ENCODE results near the gene SPIN2A.
"Not testable (repeated sequence)": the region's sequence is repeated elsewhere in the genome, so short reads cannot be mapped to it uniquely, and the experiment has no call there.

SPIN2A gene

GRCh38 chrX:57137073-57137472 lies at the start of gene SPIN2A:
TSS of gene SPIN2A (minus strand) at chrX:57137397. CDS start at chrX:57136597, 800 bp downstream.
- not testable (repeated sequence) for DNase-seq

GRCh38 chrX:57178605-57179004 lies 41.4 kb upstream of the SPIN2A start:
- no peak for DNase-seq

DNA sequence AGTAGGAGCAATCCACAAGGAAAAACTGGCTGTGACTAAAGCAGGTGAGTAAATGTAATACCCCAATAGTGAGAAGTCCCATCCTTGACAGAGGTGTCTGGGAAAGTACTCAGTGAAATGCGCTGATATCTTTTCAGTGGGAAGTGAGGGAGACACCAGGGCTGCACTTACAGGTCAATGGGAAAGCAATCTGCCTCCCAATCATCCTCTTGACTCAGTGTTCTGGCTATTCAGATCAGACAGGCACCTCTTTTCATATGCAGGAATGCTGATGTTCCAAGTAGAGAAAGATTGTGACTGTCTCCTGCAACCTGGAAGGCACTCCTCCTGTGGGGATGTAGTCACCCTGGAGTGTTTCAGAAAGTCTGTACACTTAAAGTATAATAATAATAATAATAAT lies 39.9 kb upstream of the SPIN2A start:
- DNase-seq, result no peak

DNA sequence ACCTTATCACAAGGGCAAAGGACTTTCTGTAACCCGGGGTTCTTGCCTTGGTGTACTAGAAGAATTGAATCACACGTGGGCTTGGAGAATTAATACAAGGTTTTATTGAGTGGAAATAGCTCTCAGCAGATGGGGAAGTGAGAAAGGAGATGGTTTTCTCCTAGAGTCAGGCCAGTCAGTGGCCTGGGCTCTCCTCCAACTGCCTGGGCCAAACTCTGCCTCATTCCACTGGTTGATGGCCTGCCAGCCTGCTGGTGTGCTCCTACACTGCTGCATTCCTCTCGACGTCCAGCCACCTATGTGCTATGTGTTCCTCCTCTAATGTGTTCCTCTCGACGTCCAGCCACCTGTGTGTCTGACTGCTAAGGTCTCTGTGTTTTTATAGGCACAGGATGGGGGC lies 35.3 kb upstream of the SPIN2A start:
- no peak for DNase-seq

- DNase-seq, result no peak
Measured at GRCh38 chrX:57156397-57157049, 19.3 kb upstream of the SPIN2A start.

DNA sequence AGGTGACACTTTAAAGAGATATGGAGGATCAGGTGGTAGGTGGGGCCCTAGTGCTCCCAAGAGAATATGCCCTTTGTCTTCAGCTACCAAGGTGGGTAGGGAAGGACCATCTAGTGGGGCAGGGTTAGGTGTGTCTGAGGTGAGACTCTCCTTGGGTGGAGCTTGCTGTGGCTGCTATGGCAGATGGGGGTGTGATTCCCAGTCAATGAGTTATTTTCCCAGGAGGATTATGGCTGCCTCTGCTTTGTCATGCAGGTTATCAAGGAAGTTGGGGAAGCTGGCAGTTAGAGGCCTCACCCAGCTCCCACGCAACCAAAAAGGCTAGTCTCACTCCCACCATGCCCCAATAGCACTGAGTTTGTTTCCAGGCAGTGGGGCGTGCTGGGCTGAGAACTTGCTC lies 18.0 kb upstream of the SPIN2A start:
- DNase-seq, result no peak

GRCh38 chrX:57152222-57152621 lies 15.0 kb upstream of the SPIN2A start:
- not testable (repeated sequence) for DNase-seq

GRCh38 chrX:57138674-57139073 lies 1.5 kb upstream of the SPIN2A start:
- no peak for DNase-seq

DNA sequence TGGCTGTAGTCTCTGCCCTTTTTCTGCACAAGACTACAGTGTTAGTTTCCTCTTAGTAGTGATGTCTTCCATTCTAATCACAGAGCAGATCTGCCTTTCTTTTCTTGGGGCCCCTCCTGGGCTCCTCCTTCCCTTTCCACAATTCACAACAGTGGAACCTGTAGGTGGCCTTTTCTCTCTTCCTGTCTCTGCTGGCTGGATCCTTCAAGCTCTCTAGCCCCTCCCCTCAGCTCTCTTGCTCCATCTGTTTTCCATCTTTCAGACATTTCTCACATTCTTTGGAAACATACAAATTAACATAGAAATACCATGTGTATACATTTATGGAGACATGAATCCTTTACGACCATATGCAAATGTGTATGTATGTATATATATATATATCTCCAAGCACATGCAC lies 304 bp upstream of the SPIN2A start:
- no peak for DNase-seq

DNA sequence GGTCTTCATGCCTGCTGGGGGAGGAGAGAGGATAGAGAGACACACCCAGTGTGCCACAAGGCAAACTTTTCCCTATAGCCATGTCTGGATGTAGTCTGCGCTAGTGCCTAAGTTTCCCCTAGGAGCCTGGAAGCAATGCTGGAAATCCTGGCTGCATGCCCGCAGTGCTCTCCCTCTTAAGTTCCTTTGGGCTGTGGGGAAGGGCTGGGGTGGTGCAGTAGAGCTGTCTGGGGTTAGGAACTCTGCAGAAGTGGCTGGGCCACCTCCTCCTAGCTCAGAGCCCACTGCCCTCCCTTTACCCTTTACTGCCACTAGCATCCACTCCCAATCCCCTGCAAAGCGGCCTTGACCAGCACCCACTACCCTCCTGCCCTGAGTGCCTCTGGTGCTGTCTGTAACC lies 608 bp downstream of the SPIN2A start:
- DNase-seq, result not testable (repeated sequence)

DNA sequence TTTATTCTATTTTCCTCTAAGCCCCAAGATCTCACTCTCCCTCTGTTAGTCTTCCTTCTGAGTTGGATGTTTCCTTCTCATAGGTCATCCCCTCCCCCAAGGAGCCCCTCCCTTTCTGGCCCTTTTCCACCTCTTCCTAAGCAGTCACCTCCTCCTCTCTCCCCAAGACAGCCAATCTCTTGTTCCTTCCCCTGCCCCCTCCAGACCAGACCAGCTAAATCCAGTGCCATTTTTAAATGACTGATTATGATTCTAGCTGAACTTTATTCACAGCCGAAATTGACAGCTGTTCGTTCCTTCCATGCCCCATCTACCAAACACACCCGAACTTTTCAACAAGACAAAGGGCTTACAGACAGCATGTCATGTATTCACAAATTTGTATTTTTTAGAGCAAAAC lies 1.9 kb downstream of the SPIN2A start:
- no peak for DNase-seq

GRCh38 chrX:57134702-57135101 lies 2.5 kb downstream of the SPIN2A start:
- no peak for DNase-seq

GRCh38 chrX:57133706-57134105 lies 3.5 kb downstream of the SPIN2A start:
- no peak for DNase-seq

DNA sequence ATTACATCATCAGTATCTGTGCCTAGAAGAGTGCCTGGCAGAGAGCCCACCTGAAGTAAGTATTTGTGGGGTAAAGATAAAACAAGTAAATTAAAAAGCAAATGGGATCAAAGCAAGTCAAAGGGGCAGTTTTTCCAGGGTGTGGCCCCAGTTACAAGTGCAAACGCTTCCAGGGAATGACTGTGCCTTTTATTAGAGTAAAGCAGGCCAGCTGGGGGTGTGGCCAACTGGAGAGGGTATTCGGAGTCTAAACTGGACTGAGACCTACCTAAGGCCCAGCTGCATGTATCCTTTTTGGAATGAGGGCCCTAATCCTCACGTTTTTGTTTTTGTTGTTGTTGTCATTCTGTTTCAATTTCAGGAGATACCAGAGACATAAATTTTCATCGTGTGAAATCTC lies 3.9 kb downstream of the SPIN2A start:
- DNase-seq, result not testable (repeated sequence)

GRCh38 chrX:57132046-57132445 lies 5.2 kb downstream of the SPIN2A start:
- DNase-seq, result no peak

GRCh38 chrX:57121816-57122215 lies 15.4 kb downstream of the SPIN2A start:
- no peak for DNase-seq

DNA sequence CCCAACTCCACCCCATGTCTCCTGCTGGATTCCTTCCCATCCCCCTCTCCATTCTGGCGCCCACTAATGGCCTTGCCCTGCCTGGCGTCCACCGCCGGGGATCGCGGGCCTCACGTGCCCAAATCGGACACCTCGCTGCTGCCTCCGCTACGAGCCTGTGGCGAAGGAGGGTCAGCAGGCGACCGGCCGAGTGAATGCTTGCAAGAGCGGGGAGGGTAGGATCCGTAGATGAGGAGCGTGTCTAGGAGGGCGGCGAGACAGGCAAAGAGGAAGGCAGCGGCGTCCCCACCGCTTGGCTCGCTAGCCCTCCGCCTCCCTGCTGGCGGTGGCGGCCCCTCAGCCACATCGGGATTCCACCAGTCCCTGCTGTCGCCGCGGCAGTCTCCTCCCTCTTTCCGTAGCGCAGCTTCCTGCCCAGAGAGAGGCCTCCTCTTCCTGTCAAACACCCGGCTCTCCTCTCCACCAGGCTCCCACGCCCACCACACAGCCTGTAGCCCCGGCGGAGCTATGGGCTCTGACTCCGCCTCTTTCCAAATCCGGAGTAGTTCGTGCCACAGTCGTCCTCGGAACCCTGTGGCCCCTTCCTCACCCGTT lies 15.9 kb downstream of the SPIN2A start, which contains the start of gene SPIN2B:
Gene SPIN2B, minus strand, starts transcription at position 387 of the 594 bp plus-strand sequence.
- peak; percentile 37 for DNase-seq

DNA sequence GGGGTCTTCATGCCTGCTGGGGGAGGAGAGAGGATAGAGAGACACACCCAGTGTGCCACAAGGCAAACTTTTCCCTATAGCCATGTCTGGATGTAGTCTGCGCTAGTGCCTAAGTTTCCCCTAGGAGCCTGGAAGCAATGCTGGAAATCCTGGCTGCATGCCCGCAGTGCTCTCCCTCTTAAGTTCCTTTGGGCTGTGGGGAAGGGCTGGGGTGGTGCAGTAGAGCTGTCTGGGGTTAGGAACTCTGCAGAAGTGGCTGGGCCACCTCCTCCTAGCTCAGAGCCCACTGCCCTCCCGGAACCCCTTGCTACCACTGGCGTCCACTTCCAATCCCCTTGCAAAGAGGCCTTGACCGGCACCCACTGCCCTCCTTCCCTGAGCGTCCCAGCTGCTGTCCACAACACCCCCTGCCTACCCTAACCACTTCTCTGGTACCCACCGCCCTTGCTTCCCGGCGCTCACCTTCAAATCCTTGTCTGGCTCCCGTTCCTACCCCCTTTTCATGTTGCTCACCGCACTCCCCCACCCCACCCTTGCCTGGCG lies 16.5 kb downstream of the SPIN2A start:
- not testable (repeated sequence) for DNase-seq

DNA sequence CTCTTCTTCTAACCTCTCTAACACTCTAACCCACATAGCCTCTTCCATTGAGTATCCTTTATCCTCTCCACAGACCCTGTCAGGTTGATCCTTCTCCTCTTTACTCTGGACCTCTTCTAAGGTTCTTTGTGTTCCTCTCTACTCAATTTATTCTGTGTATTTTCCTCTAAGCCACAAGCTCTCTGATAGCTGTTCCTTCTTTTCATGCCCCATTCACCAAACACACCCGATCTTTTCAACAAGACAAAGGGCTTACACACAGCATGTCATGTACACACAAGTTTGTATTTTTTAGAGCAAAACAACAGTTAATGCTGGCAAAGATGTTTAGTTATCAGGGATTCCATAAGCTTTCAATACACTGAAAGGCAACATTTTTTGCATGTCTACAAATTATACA lies 17.8 kb downstream of the SPIN2A start:
- DNase-seq, result no peak

GRCh38 chrX:57117566-57117965 lies 19.6 kb downstream of the SPIN2A start:
- not testable (repeated sequence) for DNase-seq

GRCh38 chrX:57104921-57105398 lies 32.2 kb downstream of the SPIN2A start:
- DNase-seq, result no peak

DNA sequence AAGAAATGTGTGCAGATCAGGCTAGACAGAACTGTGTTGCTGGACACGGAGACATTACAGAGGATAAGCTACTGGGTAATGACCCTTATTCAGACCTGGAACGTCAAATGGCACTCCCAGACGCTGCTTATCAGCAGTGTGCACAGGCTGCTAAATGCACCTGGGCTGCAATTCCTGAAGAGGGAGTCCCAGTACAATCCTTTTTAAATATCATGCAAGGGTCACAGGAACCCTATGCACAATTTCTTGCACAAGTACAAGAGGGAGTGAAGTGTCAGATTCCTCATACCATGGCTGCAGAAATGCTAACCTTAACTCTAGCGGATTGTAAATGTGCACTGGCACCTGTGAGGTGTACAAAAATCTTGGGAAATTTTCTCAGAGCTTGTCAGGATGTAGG lies 32.8 kb downstream of the SPIN2A start:
- no peak for DNase-seq

DNA sequence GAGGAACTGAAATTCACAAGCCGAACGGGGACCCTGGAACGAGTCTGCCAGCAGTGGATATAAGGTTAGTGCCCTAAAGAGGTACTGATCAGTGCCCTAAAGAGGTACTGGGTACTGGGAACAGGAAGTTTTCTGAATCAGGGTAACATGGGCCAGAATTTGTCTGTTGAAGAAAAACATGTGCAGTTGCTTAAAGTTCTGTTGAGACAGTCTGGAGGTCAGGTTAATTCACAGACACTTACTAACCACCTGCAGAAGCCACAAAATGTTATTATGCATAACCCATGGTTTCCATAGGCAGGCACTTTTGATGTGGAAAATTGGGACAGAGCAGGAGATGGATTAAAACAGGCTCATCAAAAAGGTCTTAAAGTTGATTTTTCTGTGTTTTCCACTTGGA lies 33.7 kb downstream of the SPIN2A start:
- no peak for DNase-seq

GRCh38 chrX:57102918-57103317 lies 34.3 kb downstream of the SPIN2A start:
- not testable (repeated sequence) for DNase-seq
